ENCODE measurements around the gene VSIG2.

The VSIG2 gene

DNA sequence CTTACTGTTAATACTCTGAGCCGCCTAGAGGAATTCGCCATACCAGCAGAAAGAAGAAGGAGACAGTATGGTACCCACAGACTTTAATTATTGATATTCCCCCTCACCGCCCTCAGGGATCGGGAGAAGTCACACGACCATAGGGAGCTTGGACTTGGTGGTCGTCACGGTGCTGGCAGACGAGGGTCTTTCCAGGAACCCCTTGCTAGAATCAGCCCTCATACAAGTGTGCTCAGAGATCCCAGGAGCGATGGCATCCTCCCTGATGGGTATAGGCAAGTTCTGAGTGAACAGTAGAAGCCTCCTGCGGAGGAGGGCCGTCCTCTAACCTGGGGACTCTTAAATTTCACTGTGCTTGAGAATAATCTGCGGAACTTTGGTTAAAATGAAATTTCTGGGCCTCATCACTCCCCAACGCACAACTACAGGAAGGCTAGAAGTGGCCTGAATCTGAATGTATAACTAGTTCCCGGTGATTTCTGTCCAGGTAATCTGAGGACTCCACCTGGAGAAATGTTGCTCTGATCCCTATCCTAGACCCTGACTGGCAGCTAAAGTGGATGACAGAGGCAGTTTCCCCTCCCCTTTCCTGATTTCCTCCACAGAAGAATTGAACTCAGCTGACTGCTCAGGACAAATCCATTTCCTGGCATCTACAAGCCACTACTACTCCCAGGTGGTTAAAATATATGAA is 4.5 kb downstream of the VSIG2 start:
- DNase-seq: no peak

DNA sequence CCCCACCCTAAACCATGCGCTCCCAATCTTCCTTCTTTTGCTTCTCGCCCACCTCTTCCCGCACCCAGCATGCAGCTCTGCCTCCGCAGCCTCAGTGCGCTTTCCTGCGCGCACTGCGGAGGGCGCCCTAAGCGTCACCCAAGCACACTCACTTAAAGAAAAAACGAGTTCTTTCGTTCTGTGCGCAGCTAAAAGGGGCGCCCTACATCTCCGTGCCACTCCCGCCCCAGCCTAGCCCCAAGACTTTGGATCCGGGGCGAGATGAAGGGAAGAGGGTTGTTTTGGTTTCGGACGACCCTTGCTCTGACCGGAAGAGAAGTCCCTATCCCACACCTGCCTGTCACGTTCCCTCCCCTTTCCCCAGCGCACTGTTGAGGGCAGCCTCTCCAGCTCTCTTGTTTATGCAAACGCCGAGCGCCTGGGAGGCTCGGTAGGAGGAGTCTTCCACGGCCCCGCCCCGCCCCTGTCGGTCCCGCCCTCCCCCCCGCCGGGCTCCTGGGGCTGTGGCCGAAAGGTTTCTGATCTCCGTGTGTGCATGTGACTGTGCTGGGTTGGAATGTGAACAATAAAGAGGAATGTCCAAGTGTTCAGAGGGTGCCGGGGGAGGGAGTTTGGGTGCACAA is 5.3 kb downstream of the VSIG2 start:
- no peak for DNase-seq

DNA sequence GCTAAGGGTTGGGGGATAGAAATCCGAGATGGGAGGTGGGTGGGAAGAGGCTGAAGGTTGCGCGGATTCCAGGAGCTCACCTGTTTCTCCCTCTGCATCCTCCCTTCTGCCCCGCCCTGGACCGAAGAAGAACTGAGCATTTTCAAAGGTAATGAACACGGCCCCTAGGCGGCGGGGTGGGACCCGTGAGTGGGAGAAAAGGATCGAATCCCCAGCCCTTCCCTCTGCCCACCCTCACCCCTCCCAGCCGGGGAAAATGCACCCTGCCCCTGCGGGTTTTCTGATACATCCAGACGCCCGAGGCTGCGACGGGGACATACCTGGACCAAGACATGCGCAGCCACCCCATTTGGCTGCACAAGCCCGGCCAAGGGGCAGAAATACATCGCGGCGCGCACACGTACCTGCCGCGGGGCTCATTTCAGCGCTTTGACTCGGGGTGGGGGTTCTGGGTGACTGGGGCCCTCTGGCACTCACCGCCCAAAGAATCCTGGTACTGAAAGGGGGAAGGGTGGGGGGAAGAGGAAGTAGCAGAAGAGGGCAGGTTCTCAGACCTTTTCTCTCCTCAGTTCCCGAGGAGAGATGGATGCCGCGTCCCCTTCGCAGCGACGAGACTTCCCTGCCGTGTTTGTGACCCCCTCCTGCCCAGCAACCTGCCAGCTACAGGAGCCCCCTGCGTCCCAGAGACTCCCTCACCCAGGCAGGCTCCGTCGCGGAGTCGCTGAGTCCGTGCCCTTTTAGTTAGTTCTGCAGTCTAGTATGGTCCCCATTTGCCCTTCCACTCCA is 6.0 kb downstream of the VSIG2 start:
- no peak for DNase-seq

DNA sequence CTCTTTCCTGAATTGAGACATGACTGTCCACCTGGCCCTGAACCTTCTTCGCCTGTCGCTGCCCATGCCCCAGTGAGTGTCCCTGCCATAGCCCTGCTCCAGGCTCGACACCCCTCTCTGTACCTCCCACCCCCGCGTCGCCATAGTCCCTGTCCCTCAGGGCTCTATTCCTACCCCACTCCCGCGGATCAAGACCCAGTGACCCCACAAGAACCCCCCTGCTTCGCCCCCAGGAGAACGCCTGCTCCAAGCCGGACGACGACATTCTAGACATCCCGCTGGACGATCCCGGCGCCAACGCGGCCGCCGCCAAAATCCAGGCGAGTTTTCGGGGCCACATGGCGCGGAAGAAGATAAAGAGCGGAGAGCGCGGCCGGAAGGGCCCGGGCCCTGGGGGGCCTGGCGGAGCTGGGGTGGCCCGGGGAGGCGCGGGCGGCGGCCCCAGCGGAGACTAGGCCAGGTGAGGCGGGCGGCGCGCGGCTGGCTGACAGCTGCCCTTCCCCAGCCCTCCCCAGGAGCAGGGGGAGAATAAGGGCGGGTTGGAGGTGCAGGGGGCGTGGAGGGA is 6.7 kb downstream of the VSIG2 start:
- no peak for DNase-seq

DNA sequence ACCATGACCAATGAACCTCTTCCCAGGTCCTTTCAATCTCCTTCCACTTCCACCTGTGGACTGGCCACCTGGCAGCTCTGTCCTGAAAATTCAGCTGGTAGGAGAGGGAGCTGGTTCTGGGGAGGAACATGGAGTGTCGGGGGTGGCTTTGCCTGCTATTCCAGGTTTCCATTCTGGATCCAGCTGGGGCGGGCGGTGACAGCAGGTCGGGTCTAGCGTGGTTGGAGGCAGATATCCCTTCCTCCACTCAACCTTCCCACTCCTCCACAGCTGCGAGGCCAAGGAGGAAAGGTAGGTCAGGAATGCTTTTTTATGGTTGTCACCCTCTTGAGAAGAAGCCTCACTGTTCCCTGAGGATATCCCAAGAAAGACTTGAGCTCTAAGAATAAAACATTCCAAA is 9.0 kb downstream of the VSIG2 start:
- no peak for DNase-seq

DNA sequence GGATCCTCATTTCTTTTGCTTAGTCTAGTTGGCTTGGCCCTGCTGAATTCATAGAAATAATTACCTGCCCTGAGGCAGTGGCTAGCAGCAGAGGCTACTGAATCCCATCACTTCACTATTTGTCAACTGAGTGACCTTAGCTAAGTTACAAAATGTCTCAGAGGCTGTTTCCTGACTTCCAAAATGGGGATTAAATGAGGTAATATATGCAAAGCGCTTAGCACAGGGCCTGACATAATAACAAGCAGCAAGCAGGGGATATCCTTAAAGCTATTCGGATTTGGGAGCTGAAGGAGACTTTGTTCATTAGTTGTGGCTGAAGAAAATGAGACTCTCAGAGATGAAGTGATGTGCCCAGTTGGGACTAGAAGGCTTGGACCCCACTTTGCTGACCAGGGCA is 9.5 kb downstream of the VSIG2 start:
- DNase-seq: no peak

DNA sequence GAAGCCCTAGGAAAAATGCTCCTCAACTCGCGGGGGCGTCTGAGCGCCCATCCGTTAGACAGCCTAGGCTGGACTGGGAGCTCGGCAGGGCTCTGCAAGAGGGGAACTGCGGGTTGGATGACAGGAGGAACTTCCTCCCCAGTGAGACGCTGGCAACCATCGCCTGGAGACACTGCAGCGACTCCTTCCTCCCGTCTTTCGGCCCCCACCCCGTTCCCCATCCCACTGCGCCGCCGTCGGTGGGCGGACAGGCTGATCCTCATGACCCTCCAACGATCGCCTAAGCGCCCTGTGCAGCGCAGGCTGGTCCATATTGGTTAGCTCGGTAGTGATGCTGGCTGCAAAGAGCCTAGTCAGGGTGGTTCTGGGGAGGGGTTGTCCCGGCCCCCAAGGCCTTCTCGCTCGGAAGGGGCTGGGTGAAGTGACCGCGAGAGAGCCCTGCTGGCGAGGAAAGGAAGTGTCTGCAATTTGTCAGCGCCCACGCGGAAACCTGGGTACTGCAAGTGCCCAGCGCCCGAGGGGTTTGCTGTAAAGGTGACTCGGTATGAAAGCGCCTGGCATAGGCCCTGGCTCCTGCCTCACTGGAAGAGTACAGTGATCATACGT is 11.7 kb downstream of the VSIG2 start:
- no peak for DNase-seq

DNA sequence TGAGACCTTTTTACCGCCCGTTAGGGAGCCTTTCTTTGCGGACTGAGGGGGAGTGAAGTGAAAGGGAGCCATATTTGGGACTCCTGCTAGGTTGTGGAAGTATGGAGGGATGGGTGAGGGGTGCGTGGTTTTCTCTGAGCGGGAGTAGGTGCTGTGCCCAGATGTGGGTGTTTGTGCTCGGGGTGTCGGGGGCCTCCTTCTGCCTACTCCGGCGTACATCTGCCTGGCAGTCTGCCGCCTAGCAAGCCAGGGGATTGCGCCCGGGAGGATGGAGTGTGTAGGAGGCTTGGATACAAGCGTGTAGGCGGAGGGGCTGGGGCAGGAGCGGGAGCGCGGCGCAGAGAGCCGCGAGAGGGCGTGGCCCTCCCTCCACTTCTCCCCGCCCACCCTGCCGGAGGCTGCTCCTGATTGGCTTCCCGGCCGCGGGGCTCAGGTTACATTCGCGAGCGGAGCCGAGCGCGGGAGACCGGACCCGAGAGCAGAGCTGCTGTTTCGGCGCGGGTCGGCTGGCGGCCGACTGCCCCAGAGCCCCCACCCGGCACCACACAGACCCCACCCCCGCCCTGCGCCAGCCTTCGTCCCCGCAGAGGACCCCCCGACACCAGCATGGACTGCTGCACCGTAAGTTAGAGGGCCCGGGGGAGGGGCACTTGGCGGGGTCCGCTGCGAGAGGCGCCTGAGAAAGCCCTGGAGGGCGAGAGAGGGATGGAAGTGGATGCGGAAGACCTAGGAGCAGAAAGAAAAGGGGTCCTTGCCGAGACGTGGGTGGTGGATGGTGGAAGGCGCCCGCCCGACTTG is 12.4 kb downstream of the VSIG2 start, which contains the start of gene NRGN:
Gene NRGN, plus strand, starts transcription at position 464 of the 798 bp plus-strand sequence. Its CDS starts 143 bp downstream, at position 607.
- peak; percentile 73 to 94 for DNase-seq

DNA sequence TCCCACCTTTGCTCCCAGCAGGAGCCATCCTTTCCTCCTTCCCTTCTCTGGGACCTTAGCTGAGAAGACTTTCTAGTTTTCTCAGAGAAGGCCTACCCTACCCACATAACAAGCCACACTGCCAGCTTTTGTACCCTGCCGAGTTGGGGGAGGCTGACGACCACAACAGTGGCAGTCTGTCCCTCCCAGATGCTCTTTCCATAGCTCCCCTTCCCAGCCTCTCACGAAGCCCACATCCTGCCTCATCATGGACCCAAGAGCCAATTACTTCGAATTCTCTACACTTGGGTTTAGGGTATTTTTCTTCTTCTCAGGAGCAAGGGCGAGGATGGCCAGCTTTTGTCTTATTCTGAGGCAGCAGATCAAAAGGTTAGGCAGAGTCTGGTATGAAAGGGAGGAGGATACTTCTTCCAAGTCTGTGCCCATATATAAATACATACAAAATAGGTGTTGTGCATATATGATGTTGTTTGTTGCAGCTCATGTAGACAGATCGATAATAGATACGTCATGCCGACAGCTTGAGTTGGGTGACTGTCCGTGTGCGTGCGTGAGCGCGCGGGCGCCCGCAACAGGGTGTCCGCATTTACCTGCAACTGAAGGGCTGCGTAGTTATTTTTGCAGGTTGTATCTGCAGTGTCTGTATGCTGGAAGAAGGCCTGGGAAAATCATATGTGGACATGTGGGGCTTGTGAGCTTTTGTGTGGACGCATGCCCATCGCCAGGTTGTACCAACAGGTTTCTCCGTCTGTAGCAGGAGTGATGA is 13.2 kb downstream of the VSIG2 start:
- DNase-seq: no peak

DNA sequence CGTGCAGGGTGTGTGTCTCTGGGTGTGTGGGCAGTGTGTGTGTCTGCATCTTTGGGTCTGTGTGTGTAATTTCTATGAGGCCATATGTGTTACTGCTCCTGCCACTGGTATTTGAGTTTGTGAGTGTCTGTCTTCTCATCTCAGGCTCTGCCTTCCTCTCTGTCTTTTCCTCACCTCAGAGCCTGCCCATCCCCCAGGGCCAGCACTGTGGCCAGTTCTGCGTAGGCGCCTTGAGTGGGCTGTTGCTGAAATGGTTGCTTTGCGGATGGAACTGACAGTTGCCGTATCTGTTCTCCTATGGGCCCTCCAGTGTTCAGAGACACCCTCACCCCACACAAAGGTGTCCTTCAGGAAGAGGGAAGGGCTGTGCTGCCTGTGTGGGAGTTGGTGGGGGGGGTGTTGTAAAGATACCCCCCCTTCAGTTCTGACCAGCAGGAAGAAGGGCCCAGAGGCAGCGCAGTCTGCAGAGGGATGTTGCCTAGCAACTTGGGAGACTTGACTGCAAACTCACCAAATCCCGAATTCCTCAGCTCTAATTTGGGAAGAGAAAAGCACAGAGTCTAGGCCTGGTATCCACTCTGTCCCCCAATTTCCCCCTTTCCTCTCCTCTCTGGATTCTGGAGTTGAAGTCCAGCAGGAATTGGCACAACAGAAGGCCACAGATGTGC is 14.3 kb downstream of the VSIG2 start:
- no peak for DNase-seq

DNA sequence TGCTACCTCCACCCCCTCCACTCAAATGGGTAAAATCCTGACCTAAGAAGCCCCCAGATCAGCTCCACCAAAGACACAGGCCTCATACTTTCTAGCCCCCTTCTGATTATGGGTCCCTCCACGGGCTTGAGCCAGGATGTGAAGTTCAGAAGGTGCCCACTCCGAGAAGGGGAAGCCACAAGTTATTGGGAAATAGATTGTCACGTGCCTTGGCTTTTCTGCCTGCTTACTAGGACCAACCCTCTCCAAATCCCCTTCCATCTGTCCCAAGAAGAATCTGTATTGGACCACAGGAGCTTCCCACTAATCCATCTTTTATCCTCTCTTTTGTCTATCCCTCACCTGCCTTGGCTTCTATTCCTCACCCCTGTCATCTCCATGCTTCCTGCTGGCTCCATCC is 15.3 kb downstream of the VSIG2 start:
- DNase-seq: no peak

DNA sequence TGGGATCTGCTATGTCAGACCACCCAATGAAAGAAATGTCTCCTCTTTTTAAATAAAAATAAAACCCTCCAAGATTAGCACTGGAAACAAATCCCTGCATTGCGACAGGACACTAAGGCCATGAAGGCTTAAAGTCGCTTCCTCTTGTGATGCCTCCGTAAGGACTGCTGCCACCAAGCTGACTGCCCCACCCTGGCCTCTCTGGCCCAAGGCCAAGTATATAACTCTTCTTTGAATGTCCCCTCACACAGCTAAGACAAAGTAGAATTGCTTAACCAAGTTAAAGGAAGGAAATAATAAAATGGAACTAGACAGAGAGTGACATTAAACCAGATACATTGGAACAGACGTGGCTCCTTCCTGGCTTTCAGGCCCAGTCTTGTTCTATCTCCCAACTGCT is 19.8 kb downstream of the VSIG2 start:
- DNase-seq: no peak

DNA sequence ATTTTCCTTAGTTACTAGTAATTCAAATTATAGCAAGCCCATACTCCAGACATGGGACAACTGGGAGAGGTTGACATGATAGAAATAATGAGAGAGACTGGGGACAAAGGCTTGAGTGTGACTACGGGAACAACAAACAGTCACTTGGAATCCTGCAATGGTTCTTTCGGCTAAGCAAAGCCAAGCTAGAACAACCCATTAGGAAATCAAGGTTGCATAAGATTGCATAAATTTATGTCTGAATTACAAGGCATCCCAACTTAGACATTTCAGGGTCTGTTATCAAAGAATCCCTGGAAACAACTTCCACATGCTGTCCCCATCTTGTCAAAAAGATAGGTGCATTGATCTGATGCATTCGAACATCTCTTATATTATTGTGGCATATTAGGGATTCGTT is 22.5 kb downstream of the VSIG2 start:
- DNase-seq: no peak

DNA sequence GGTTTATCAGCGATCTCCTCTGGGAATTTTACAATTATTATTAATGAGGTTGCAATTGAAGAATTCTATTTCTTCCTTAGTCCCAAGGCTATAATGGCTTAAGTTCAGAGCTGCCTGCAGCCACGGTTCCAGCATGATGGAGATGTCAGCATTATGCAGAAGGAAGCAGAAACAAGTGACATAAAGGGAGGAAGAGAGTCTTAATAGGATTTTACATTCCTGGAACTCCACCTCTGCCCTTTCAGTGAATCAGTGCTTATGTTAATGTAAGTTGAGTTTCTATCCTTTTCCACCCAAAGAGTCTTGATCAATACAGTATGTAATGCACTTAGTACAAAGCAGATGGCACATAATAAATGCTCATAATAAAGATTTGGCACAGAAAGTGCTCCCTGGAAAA is 23.9 kb downstream of the VSIG2 start:
- DNase-seq: no peak

DNA sequence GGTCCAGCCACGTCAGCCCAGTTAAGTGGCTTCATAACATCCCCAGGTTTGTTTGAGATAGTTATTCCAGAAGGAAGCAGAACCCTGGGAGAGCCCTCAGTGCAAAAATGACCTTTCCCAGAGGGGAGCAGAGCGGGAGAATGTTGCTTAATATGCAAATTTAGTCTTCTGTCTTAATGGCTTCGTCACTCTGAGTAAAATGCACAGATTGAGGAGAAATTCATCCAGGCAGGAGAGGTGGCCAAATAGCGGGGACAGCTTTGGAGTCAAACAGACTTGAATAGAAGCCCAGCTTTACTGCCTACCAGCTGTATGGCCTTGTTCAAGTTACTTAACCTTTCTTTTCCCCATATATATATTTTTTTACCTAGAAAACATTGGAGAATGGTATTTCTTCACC is 24.6 kb downstream of the VSIG2 start:
- DNase-seq: no peak

DNA sequence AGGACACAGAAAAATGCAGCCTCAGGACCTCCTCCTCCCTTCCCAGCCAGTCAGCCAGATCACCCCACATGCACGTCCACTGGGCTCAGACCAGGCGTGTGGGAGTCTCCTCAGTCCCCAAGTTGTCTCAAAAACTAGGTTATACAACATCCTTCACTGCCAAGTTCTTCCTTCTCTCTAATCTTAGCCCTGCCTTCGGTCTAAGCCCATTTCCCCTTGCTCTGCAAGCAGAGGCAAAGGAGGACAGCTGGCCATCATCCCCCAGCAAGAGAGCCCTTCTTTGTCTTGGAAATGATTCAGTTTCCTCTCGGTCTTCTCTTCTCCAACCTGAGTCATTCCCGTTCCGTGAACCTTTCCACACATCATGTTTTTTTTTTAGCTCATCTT is 26.3 kb downstream of the VSIG2 start:
- DNase-seq: no peak

DNA sequence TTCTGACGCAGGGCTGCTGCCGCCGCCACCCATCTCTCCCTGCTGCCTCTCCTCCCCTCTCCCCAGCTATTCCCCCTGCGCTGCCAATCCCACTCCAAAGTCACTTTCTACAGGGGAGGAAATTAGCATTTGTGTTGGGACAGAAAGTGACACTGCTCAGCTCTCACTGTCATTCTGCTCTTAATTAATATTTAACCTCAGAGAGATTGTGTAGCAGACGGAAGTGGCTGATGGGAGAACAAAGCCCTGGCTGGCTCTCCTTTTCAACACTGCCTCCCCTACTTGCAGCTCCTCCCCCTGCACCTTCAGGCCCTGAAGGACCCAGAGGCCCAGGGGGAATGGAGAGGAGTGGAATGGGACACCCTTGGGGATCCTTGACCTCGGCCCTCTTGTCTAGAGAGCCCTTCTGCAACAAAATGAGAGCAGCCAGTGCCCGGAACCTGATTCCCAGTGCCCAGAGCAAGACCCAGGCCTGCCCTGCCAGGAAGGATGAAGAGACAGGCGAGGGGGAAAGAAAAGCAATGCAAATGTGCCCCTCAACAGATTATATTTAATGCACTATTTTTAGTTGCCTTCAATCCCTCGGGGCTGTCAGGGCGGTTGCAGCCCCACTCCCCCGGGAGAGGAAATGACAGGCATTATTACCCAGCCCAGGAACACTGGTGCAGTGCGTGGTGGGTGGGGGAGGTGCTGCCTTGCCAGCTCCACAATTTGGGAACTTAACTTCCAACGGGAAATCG is 26.9 kb downstream of the VSIG2 start:
- no peak for DNase-seq

DNA sequence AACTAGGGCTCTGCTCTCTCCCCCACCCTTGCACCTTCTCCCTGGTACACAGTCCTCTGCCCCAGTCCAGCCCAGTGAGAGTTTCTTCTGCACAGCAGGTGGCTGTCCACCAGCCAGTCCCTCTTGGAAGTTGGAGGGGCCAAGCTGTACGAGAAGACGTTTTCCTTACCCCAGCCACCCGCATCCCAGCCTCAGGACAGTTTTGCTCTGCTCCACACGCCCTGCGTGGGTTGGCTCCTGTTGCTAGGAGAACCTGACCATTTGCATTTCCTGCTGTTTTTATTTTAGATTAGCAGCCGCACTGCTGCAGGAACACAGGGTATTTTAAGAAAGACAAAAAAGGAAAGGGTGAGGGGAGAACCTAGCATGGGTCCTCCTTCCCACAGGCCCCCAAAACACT is 29.9 kb downstream of the VSIG2 start:
- DNase-seq: no peak

DNA sequence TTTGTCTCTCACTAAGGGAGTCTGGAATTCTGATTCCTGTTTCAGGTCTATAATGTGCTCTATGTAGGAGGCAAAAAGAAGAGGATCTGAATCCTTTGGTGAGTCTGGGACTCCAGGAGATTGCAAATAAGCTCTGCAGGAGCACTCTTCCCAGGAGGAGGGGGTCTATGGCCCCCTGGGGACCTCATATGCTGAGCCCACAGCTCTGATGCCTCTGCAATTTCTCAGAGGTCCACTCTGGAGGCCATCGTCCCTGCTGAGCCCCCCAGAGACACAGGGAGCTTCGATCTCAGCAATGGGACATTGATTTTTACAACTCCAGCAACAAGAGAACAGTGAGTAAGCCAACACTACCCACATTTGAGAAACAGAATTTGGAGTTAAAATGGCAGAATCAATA is 32.5 kb downstream of the VSIG2 start:
- DNase-seq: no peak

DNA sequence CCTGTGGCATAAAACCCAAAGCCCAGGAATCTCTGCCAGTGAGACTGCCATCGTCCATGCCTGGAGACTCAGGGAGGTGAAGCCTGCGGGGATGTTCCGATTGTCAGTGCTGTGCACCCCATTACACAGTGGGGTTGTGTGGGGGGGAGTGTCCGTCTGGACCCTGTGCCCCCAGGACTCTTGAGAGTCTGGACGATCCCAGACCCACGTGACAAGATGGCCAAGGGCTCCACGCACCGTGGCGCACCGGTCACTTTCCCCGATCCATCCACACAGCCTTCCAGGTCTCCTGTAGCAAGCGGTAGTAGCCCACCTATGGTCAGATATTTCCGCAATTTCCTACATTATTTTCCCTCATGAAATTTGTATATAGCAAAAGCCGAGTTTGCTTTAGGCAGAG is 33.3 kb downstream of the VSIG2 start:
- no peak for DNase-seq
